Esophagus muscularis mucosa (tissue), 4 donors: ENCODE measurements around the gene TMEM131L. TPM values are rescaled to one million over a fixed set of nuclear protein-coding genes. Genes with fewer than 3 reads are reported as not detected.
A peak's percentile ranks its signal among the peaks of the same experiment; 100 is the strongest.

Source experiments
- DNase-seq: peaks from one replicate; pipeline ENCODE4 v3.0.0-alpha.2; 2017; ENCODE audit errors: extremely low spot score
- H3K27ac ChIP-seq, 4 donors: fragments of 200-600 bp; sonication (generic); replicated peaks in 1 of 4; 1 replicate in 3 of 4; 2 replicates in 1 of 4; pipeline ENCODE4 v1.5.1; 2016 to 2019; ENCODE audit warnings: mild to moderate bottlenecking in 1 of 4
- H3K27me3 ChIP-seq, 4 donors: fragments of 200-600 bp; sonication (generic); one replicate each; pipeline versions ENCODE4 v1.5.1 to v1.6.0; 2016 to 2019
- H3K36me3 ChIP-seq, 4 donors: fragments of 200-600 bp; sonication (generic); one replicate each; pipeline ENCODE4 v1.5.1; 2016 to 2019
- H3K4me1 ChIP-seq, 4 donors: fragments of 200-600 bp; sonication (generic); one replicate each; pipeline ENCODE4 v1.5.1; 2016 to 2019
- H3K4me3 ChIP-seq, 4 donors: fragments of 200-600 bp; sonication (generic); 1 replicate in 2 of 4; 2 replicates in 2 of 4; pipeline ENCODE4 v1.5.1; 2016 to 2019; ENCODE audit warnings: mild to moderate bottlenecking in 4 of 4, moderate library complexity in 1 of 4
- H3K9me3 ChIP-seq, 4 donors: fragments of 200-600 bp; sonication (generic); 1 replicate in 3 of 4; 2 replicates in 1 of 4; pipeline ENCODE4 v1.5.1; 2016 to 2019
- CTCF ChIP-seq, 3 experiments: fragments of 200-600 bp in 2 of 3; fragments of 450-650 bp in 1 of 3; sonication (generic) in 2 of 3; IDR thresholded peaks; one replicate each; pipeline ENCODE4 v1.5.1; 2017 to 2019; ENCODE audit warnings: antibody characterized with exemption in 3 of 3, mild to moderate bottlenecking in 2 of 3, moderate library complexity in 1 of 3
- EP300 ChIP-seq: sonication (generic); formaldehyde crosslinking; IDR thresholded peaks from one replicate; pipeline ENCODE4 v1.6.1; 2017; ENCODE audit warnings: antibody characterized with exemption
- POLR2A ChIP-seq: fragments of 450-650 bp; IDR thresholded peaks from one replicate; pipeline ENCODE4 v1.6.1; 2017; ENCODE audit warnings: antibody characterized with exemption, moderate library complexity, mild to moderate bottlenecking, low read depth
- POLR2AphosphoS5 ChIP-seq, 2 donors: sonication (generic); formaldehyde crosslinking; IDR thresholded peaks; one replicate each; pipeline ENCODE4 v1.6.1; 2017; ENCODE audit warnings: antibody characterized with exemption in 2 of 2
- whole genome bisulfite sequencing: methylation state at CpG from one replicate; pipeline ENCODE4 v1.1.5; 2018; 5-methylcytosine and 5-hydroxymethylcytosine counted together
- intact Hi-C: fragments of 100-400 bp; cut with DNase I; formaldehyde crosslinking; loops from one replicate; pipeline ENCODE4 v1.15.1; 2023
- total RNA-seq, 4 donors: library from RNA; depleted of rRNA; stranded (reverse); fragments of >200 nt; gene quantifications; one replicate each; pipeline versions ENCODE4 v1.1.0 to v1.2.1, GENCODE V29; 2016

The TMEM131L gene
- total RNA-seq, 4 donors from 2014 or later = 10.3 to 16.3 (median 12.1) TPM

DNA sequence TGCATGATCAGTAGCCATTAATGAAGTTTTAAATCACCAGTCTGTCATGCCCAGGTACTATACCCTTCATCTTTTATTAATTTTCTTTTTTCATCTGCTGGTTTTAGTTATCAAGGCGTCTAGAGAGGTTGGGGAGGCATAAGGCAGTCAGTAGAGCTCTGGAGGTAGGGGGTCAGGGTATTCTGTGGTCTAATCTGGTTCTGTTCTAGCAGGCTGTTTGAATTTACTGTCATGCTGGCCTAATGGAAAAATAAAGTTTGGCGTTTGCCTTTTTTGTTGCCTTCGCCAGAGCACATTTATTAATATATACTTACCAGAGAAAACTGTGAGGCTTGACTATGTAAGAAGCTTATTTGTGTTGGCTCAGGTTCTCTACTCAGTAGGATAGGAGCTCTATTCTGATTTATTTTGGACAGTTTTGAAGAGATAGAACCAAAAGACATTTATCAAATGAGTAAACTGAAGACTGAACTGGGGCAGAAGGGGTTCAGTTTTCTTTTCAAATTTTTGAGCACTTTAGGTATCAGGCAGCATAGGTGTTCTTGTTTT is 46.9 kb downstream of the TMEM131L start:
- no peaks in the 10 kb centered on the region for H3K36me3 ChIP-seq
- DNase-seq = no peak
- H3K9me3 ChIP-seq = no peaks in the 10 kb centered on the region
- H3K4me3 ChIP-seq = no peak overlapping the region
- WGBS = 37% methylated on average over 3 of the region's 3 CpGs
- intact Hi-C loops = no loop called here
- peak overlapping the region; percentile 17 to 60 (median 46) for H3K27ac ChIP-seq
- no peak for TF ChIP-seq EP300
- peaks cover 24 to 42% (median 34%) of the 10 kb centered on the region in 4 donors for H3K4me1 ChIP-seq
- H3K27me3 ChIP-seq = no peaks in the 10 kb centered on the region

DNA sequence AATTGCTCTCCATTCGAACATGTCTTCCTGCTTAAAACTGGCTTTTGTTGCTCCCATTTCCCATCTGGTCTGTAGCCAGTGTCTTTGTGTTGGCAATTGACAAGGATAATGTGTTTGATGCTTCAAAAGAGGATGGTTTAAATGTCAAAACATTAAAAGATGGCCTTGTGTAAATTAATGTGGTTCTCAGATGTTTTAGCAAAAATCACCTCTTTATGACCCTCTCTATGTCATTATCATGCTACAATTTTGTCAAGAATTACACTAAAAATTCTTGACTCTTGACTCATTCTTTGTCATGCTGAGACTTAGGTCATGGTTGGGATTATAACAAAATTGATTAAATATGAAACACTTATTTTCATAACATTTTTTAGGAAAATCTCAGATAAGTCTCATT is 47.4 kb downstream of the TMEM131L start:
- H3K4me1 ChIP-seq = peaks cover 29 to 47% (median 40%) of the 10 kb centered on the region in 4 donors
- 15% methylated on average over 1 of the region's 1 CpG for WGBS
- no peaks in the 10 kb centered on the region for H3K27me3 ChIP-seq
- intact Hi-C loops = no loop called here
- no peak overlapping the region for H3K4me3 ChIP-seq
- DNase-seq = no peak
- no peaks in the 10 kb centered on the region for H3K9me3 ChIP-seq
- peak overlapping the region; percentile 17 to 60 (median 46) for H3K27ac ChIP-seq
- TF ChIP-seq CTCF (IDR thresholded peaks at IDR 0.05) (no peak), POLR2A (no peak), POLR2AphosphoS5 (IDR thresholded peaks at IDR 0.05) (no peak), EP300 (no peak)
- no peaks in the 10 kb centered on the region for H3K36me3 ChIP-seq

DNA sequence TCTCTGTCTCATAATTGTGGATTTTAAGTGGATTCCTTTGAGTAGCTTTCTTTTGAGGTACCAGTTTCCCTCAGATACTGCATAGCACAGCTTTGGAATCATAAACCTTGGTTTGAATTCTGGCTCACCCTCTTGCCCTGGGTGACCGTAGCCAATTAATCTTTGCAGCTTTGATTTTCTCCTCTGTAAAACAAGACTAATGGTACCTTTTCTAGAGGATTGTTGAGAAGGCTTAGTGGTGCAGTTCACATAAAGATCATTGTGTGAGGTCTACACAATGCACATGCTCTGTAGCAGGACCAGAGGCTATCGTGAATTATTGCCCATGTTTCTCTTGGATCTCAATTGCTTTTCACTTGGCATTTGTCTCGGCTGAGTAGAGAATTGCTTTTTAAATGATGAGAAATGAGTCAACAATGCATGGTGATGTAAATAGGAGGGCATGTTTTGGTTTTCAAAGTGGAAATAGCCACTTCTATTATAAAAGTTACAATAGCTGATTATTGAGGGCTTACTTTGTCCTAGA is 47.9 kb downstream of the TMEM131L start:
- intact Hi-C loops = no loop called here
- 33% methylated on average over 3 of the region's 3 CpGs for WGBS
- TF ChIP-seq POLR2AphosphoS5 (IDR thresholded peaks at IDR 0.05) (no peak), POLR2A (no peak), EP300 (no peak), CTCF (IDR thresholded peaks at IDR 0.05) (no peak)
- Histone ChIP-seq H3K27me3 (no peaks in the 10 kb centered on the region), H3K27ac (peak overlapping the region in 3 of 4 donors; percentile 15 to 60 (median 40)), H3K4me3 (no peak overlapping the region), H3K36me3 (no peaks in the 10 kb centered on the region), H3K9me3 (no peaks in the 10 kb centered on the region), H3K4me1 (peaks cover 34 to 52% (median 44%) of the 10 kb centered on the region in 4 donors)
- DNase-seq = no peak

DNA sequence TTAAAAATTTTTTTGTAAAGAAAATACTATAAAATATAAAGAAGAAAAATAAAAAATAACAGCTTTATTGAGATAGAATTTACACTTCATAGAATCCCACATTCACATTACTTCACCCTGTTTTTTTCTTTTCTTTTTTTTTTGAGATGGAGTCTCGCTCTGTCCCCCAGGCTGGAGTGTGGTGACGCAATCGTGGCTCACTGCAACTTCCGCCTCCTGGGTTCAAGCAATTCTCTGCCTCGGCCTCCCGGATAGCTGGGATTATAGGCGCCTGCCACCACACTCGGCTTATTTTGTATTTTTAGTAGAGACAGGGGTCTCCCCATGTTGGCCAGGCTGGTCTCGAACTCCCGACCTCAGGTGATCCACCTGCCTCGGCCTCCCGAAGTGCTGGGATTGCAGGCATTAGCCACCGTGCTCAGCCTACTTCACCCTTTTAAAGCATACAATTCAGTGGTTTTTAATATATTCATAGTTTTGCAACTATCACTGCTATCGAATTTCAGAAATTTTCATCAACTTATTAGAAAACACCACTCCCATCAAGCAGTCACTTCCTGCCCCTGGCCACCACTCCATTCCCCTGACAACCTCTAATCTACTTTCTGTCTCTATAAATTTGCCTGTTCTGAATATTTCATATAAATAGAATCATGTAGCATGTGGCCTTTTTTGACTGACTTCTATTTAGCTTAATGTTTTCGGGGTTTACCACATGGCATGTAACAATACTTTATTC is 48.7 kb downstream of the TMEM131L start:
- 90% methylated on average over 15 of the region's 15 CpGs for WGBS
- Histone ChIP-seq H3K27ac (peak overlapping the region in 1 of 4 donors; percentile 60), H3K36me3 (no peaks in the 10 kb centered on the region), H3K4me3 (no peak overlapping the region), H3K4me1 (peaks cover 37 to 56% (median 52%) of the 10 kb centered on the region in 4 donors), H3K9me3 (no peaks in the 10 kb centered on the region), H3K27me3 (no peaks in the 10 kb centered on the region)
- intact Hi-C loops = no loop called here
- no peak for DNase-seq
- TF ChIP-seq POLR2AphosphoS5 (IDR thresholded peaks at IDR 0.05) = no peak
- no peak for TF ChIP-seq POLR2A
- TF ChIP-seq EP300 = no peak
- TF ChIP-seq CTCF (IDR thresholded peaks at IDR 0.05) = no peak

GRCh38 chr4:153517159-153517558 is 51.0 kb downstream of the TMEM131L start:
- TF ChIP-seq EP300 (no peak), POLR2A (no peak), CTCF (IDR thresholded peaks at IDR 0.05) (no peak), POLR2AphosphoS5 (IDR thresholded peaks at IDR 0.05) (no peak)
- no peak overlapping the region for H3K4me3 ChIP-seq
- intact Hi-C loops = no loop called here
- no peaks in the 10 kb centered on the region for H3K9me3 ChIP-seq
- 89% methylated on average over 3 of the region's 3 CpGs for WGBS
- no peaks in the 10 kb centered on the region for H3K36me3 ChIP-seq
- no peak for DNase-seq
- H3K4me1 ChIP-seq = peaks cover 45 to 58% (median 56%) of the 10 kb centered on the region in 4 donors
- peak overlapping the region; percentile 44 to 64 (median 53) for H3K27ac ChIP-seq
- no peaks in the 10 kb centered on the region for H3K27me3 ChIP-seq
